H1 (cell line): ENCODE measurements around the gene SCAF11.

Experiments used
- BACH1 ChIP-seq: IDR thresholded peaks from 2 replicates; pipeline ENCODE4 v1.6.1; 2012; ENCODE audit warnings: low read length, improper control_type of control experiment
- EGR1 ChIP-seq: IDR thresholded peaks from 2 replicates; pipeline ENCODE4 v1.6.1; 2011; ENCODE audit warnings: low read depth, low read length, borderline replicate concordance
- EP300 ChIP-seq, 2 experiments: IDR thresholded peaks; 1 replicate in 1 of 2; 2 replicates in 1 of 2; pipeline ENCODE4 v1.6.1; 2011 to 2012; ENCODE audit warnings: low read depth in 2 of 2, low read length in 2 of 2, mild to moderate bottlenecking in 2 of 2, borderline replicate concordance in 1 of 2, inconsistent platforms in 1 of 2, moderate library complexity in 1 of 2
- NANOG ChIP-seq: IDR thresholded peaks from 2 replicates; pipeline ENCODE4 v1.6.1; 2011; ENCODE audit warnings: low read length, low read depth, mild to moderate bottlenecking, inconsistent platforms; ENCODE audit not compliant: insufficient read depth, poor library complexity, severe bottlenecking
- POLR2A ChIP-seq, 2 experiments: IDR thresholded peaks; 1 replicate in 1 of 2; 2 replicates in 1 of 2; pipeline ENCODE4 v1.6.1; 2011; ENCODE audit warnings: low read depth in 2 of 2, low read length in 2 of 2, mild to moderate bottlenecking in 2 of 2; ENCODE audit errors: control extremely low read depth in 1 of 2
- POU5F1 ChIP-seq: IDR thresholded peaks from 2 replicates; pipeline ENCODE4 v1.6.1; 2011; ENCODE audit warnings: low read depth, mild to moderate bottlenecking, low read length, moderate library complexity
- SAP30 ChIP-seq: fragments of 300-600 bp; sonication (generic); IDR thresholded peaks from 2 replicates; pipeline ENCODE4 v1.7.1; 2012; ENCODE audit warnings: low read length, moderate library complexity, mild to moderate bottlenecking, inconsistent platforms; ENCODE audit not compliant: insufficient read depth, insufficient replicate concordance
- SP1 ChIP-seq: IDR thresholded peaks from 2 replicates; pipeline ENCODE4 v1.6.1; 2011; ENCODE audit warnings: low read depth, low read length
- TF ChIP-seq, protein P1 (sequence below), 3 experiments: IDR thresholded peaks; 1 replicate in 2 of 3; 2 replicates in 1 of 3; pipeline versions ENCODE4 v1.5.1 to v1.6.1; 2011; ENCODE audit warnings: low read length in 3 of 3, mild to moderate bottlenecking in 3 of 3, inconsistent platforms in 2 of 3, low read depth in 1 of 3, moderate library complexity in 1 of 3; ENCODE audit not compliant: insufficient read depth in 1 of 3; ENCODE audit errors: control extremely low read depth in 1 of 3
- TF ChIP-seq, protein P2 (sequence below): IDR thresholded peaks from 2 replicates; pipeline ENCODE4 v1.6.1; 2011; ENCODE audit warnings: low read depth, mild to moderate bottlenecking, low read length; ENCODE audit not compliant: insufficient read depth
- TF ChIP-seq, protein P3 (sequence below): IDR thresholded peaks from 2 replicates; pipeline ENCODE4 v1.6.1; 2012; ENCODE audit warnings: low read length, inconsistent platforms

DNA sequence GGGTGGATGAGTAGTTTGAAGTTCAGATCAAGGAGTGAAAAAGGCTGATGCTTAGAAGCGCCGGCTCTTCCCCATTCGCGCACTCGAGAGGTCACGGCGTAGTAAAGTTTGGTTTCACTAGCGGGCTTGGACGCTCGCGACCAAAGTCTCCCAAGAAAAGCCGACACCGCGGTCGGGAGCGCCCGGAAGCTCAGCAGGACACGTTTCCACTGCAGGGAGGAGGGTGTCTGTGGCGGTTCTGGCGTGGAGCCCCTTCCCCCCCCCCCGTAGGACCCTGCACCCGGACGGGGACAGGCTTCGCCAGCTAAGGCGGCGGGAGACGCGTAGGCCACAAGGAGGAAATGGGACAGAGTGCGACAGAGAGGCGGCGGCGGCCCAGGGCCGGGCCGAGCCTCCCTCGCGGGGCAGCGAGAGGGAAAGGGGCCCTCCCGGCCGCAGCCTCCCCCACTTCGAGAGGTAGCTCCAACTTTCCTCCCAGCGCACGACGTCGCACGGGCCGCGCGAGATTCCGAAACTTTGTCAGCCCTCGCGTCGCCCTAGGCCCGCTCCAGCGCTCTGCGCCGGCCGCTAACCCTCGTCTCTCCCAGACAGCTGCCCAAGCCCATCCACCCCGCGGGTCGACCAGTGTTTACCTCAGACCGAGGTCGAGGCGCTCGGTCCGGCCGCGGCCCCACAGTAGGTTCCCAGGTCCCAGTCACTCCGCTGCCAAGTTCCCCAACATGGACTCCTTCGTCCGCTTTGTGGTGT lies 480 bp downstream of the SCAF11 start:
- TF ChIP-seq, protein P1, sequence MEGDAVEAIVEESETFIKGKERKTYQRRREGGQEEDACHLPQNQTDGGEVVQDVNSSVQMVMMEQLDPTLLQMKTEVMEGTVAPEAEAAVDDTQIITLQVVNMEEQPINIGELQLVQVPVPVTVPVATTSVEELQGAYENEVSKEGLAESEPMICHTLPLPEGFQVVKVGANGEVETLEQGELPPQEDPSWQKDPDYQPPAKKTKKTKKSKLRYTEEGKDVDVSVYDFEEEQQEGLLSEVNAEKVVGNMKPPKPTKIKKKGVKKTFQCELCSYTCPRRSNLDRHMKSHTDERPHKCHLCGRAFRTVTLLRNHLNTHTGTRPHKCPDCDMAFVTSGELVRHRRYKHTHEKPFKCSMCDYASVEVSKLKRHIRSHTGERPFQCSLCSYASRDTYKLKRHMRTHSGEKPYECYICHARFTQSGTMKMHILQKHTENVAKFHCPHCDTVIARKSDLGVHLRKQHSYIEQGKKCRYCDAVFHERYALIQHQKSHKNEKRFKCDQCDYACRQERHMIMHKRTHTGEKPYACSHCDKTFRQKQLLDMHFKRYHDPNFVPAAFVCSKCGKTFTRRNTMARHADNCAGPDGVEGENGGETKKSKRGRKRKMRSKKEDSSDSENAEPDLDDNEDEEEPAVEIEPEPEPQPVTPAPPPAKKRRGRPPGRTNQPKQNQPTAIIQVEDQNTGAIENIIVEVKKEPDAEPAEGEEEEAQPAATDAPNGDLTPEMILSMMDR (IDR thresholded peaks at IDR 0.05; ENCODE audit: control extremely low read depth in 1 of 3, insufficient read depth in 1 of 3, low read depth in 1 of 3, low read length in 3 of 3), result no peak
- TF ChIP-seq SAP30 (no peak), SP1 (no peak), POLR2A (IDR thresholded peaks at IDR 0.05; ENCODE audit: control extremely low read depth in 1 of 2, low read depth in 2 of 2, low read length in 2 of 2) (peak in 1 of 2 experiments; percentile 46; a peak in 1 of 3 replicates), POU5F1 (no peak), BACH1 (no peak), EGR1 (no peak), NANOG (no peak), EP300 (IDR thresholded peaks at IDR 0.05; ENCODE audit: borderline replicate concordance in 1 of 2, low read depth in 2 of 2, low read length in 2 of 2) (no peak)
- TF ChIP-seq, protein P2, sequence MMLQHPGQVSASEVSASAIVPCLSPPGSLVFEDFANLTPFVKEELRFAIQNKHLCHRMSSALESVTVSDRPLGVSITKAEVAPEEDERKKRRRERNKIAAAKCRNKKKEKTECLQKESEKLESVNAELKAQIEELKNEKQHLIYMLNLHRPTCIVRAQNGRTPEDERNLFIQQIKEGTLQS, result no peak
- TF ChIP-seq, protein P3, sequence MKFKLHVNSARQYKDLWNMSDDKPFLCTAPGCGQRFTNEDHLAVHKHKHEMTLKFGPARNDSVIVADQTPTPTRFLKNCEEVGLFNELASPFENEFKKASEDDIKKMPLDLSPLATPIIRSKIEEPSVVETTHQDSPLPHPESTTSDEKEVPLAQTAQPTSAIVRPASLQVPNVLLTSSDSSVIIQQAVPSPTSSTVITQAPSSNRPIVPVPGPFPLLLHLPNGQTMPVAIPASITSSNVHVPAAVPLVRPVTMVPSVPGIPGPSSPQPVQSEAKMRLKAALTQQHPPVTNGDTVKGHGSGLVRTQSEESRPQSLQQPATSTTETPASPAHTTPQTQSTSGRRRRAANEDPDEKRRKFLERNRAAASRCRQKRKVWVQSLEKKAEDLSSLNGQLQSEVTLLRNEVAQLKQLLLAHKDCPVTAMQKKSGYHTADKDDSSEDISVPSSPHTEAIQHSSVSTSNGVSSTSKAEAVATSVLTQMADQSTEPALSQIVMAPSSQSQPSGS, result no peak
